ENCODE data around the gene MEF2B. TPM values are rescaled to one million over a fixed set of nuclear protein-coding genes. Genes with fewer than 3 reads are reported as not detected.

The MEF2B gene
- total RNA-seq, 2 experiments from 2014 or later, result 2.4 to 3.4 TPM

Other genes with a start within 250 kb of the MEF2B start
- gene HOMER3, start 229.0 kb downstream of the MEF2B start, total RNA-seq, result not detected
- gene SUGP2, start 136.7 kb downstream of the MEF2B start, total RNA-seq, result 100 to 1,000 TPM; 128 to 144 TPM
- gene ARMC6, start 136.7 kb downstream of the MEF2B start, total RNA-seq, result 10 to 100 TPM; 38.6 to 39.3 TPM
- gene SLC25A42, start 106.3 kb downstream of the MEF2B start, total RNA-seq, result 10 to 100 TPM; 20.6 to 22.2 TPM
- gene TMEM161A, start 31.8 kb downstream of the MEF2B start, total RNA-seq, result 10 to 100 TPM; 23.1 to 24.1 TPM
- 10 to 100 TPM; 34.2 to 35.8 TPM for gene BORCS8, start 21.9 kb upstream of the MEF2B start, total RNA-seq
- 100 to 1,000 TPM in 1 of 2 experiments, 10 to 100 TPM in 1; 82.5 to 104 TPM for gene RFXANK, start 22.0 kb upstream of the MEF2B start, total RNA-seq
- 10 to 100 TPM; 29.9 to 37.2 TPM for gene NR2C2AP, start 33.2 kb upstream of the MEF2B start, total RNA-seq
- gene NCAN, start 41.7 kb upstream of the MEF2B start, total RNA-seq, result not detected
- gene TM6SF2, start 103.0 kb upstream of the MEF2B start, total RNA-seq, result not detected
- 10 to 100 TPM; 70.8 to 73.1 TPM for gene SUGP1, start 150.2 kb upstream of the MEF2B start, total RNA-seq
- 10 to 100 TPM; 71.9 to 81.4 TPM for gene MAU2, start 150.6 kb upstream of the MEF2B start, total RNA-seq
- 100 to 1,000 TPM; 122 to 135 TPM for gene GATAD2A, start 235.4 kb upstream of the MEF2B start, total RNA-seq